Esophagus muscularis mucosa (tissue), 3 donors: Measurements from ENCODE around the gene LRMDA.

ENCODE experiments used
- CTCF ChIP-seq, 3 experiments: fragments of 200-600 bp in 2 of 3; fragments of 450-650 bp in 1 of 3; sonication (generic) in 2 of 3; IDR thresholded peaks; one replicate each; pipeline ENCODE4 v1.5.1; 2017 to 2019; ENCODE audit warnings: antibody characterized with exemption in 3 of 3, mild to moderate bottlenecking in 2 of 3, moderate library complexity in 1 of 3
- POLR2A ChIP-seq: fragments of 450-650 bp; IDR thresholded peaks from one replicate; pipeline ENCODE4 v1.6.1; 2017; ENCODE audit warnings: antibody characterized with exemption, moderate library complexity, mild to moderate bottlenecking, low read depth

DNA sequence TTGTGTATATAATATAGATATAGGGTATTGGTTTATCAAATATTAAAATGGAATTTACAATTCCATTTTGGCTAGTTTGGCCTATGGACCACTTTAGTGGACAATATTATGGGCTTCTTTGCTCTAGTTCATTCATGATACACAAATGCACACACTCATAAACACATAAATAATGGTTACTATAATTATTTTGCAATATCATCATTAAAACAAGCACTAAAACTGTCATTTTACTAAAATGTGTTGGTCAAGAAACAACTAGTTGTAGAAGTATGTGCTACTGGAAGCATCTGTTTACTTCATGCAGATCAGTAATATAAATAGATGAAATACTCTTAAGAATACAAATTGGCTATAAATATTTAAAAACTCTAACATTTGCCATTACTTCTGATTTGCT, 1131.9 kb downstream of the LRMDA start:
- TF ChIP-seq CTCF (IDR thresholded peaks at IDR 0.05): no peak
- TF ChIP-seq POLR2A: no peak
